ENCODE results near the gene ZNF580. TPM values are rescaled to one million over a fixed set of nuclear protein-coding genes. Genes with fewer than 3 reads are reported as not detected.

ZNF580 gene
- polyA plus RNA-seq, 3 donors, result 55.8 to 60.5 (median 57.3) TPM

DNA sequence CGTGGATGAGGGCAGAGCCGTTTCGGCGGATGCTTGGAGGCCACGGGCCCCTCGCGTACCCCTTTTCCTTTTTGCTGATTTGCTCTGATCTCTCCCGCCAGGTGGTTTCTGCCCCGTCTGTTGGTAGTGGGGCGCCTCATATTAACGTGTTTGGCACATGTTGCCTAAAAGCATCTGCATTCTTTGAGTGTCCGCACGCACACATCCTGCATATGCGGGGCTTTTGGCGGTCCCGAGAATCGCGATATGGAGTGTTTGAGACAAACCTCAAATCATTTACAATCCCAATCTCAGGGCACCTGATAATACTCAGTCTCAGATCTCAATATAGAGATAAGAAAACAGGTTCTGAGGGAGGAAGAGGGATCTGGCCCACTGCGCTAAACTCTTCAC is 14.8 kb downstream of the ZNF580 start:
- no peak for DNase-seq

DNA sequence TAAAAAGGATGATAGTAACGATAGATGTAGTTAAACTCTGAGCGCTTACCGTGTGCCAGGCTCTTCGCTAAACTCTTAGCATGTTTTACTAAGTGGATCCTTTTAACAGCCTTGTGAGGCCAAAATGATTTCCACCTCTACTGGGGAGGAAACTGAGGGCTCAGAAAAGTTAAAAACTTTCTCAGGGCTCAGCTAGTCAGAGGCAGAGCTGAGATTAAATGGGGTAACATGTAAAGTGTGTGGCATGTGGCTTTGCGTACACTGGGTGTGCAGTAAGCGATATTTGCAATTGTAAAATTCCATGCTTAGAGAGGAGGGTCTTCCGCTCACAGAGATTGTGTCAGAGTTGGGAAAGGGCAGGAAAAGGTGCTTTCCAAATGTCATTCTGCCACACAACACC is 15.8 kb downstream of the ZNF580 start:
- DNase-seq, result no peak

DNA sequence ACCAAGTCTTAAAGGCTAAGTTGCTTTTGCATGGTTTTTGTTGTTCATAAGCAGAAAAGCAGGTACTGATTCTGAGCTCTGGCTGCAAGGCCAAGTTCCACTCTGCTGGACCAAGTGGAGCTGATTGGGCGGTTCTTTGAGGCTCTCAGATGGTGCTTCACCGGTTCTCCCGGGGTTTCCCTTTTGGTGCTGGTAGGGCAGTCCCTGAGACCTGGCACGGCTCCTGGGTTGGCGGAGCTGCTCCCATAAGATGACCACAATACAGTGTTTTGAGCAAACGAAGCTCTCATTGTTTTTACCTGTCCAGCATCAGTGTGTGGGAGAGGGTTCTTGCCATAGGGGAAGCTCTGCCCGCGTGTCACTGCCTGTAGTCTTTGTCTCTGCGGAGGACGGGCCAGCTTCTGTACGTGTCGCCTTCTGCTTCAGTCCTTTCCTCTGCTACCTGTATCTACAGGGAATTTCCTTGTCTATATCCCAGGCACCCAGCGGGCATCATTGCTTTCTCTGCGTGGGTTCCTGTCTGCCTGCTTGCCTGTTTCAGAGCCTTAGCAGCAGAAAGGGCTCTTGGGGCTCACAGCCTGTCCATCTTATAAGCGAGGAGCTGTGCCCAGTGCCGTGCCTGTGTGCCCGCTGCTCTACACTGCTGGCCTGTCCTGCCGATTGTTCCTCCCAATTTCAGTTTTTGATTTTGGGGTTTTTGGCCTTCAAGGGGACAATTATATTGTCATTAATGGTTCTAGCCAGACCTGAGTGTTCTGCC is 16.4 kb downstream of the ZNF580 start:
- DNase-seq, result no peak

DNA sequence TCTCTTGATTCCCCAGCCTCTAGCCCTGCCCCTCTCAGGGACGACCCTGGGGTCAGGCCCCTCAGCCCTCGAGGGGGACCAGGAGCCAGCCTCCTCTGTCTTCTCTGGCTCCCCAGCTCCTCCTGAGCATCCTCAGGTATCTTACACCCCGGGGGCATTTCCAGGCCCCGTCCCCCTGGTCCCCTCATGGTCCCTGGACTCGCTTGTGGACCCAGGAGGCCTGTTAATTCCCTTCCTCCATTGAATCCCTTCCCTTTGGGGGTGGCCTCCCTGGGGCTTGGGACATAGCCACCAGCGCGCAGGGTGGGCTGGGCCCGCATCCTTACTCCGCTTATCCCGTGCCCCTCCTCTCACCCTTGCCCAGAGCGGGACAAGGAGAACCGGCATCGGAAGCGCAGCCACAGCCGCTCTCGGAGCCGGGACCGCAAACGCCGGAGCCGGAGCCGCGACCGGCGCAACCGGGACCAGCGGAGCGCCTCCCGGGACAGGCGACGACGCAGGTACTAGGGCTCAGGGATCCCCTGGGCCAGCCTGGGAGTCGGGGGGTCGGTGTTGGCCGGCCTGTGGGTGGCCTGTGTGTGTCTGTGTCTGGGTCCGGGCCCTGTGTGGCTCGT is 18.2 kb downstream of the ZNF580 start:
- DNase-seq, result no peak

DNA sequence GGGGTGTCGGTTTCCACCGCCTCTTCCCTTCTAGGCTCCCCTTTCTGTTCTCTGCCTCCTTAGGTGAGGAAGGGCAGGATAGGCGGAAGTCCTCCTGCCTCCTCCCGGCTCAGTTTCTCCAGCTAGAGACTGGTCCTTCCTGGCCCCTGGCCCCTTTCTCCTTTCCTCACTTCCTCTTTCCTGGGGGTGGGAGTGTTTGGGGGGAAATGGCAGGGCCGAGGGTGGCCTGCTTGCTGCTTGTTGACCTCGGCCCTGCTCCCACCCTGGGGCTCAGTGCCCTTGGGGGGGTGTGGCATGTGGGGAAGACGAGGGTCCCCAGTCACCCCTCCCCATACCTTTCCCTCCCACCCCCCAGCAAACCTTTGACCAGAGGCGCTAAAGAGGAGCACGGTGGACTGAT is 19.0 kb downstream of the ZNF580 start:
- no peak for DNase-seq

DNA sequence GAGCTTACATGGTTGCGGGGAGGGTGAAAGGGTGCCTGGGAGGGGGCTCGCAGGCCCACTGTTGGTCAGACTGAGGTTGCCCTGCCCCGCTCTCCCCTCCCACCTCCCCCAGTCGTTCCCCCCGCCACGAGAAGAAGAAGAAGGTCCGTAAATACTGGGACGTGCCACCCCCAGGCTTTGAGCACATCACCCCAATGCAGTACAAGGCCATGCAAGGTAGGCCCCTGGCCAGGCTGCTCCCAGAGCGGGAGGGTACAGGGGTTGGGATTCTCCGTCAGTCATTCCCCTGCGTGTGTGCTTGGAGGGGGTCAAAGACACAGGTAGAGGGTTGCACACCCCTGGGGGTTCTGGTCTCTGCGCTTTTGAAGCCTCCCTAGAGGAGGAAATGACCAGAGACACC is 19.6 kb downstream of the ZNF580 start:
- no peak for DNase-seq

DNA sequence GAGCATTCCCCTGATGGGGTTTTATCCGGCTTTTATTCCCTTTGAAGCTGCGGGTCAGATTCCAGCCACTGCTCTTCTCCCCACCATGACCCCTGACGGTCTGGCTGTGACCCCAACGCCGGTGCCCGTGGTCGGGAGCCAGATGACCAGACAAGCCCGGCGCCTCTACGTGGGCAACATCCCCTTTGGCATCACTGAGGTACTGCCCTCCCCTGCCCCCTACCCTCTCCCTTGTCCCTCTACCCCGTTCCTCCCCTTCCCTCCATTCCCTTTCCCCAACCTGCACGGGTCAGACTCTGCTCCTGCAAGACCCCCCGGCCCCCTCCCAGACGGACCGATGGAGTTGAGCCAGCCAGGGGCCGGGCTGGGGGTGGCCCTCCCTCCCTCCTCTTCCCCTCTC is 20.2 kb downstream of the ZNF580 start:
- DNase-seq, result no peak

DNA sequence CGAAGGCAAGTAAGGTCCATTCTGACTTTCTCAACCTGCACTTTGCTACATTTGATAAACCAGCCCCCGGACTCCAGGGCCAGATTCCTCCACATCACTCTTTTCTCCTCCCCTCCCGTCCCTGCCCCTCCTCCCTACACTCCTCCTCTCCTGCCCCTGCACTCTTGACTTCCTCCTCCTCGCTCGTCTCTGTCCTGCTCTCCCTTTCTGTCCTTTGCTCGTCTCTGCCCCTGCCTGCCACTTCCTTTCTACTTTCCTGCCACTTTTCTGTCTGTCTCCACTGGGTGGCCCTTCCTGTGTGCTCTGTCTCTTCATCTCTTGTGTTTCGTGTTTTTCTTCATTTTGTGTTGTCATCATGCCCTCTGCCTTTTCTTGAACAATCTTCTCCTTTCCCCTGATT is 21.0 kb downstream of the ZNF580 start:
- no peak for DNase-seq

DNA sequence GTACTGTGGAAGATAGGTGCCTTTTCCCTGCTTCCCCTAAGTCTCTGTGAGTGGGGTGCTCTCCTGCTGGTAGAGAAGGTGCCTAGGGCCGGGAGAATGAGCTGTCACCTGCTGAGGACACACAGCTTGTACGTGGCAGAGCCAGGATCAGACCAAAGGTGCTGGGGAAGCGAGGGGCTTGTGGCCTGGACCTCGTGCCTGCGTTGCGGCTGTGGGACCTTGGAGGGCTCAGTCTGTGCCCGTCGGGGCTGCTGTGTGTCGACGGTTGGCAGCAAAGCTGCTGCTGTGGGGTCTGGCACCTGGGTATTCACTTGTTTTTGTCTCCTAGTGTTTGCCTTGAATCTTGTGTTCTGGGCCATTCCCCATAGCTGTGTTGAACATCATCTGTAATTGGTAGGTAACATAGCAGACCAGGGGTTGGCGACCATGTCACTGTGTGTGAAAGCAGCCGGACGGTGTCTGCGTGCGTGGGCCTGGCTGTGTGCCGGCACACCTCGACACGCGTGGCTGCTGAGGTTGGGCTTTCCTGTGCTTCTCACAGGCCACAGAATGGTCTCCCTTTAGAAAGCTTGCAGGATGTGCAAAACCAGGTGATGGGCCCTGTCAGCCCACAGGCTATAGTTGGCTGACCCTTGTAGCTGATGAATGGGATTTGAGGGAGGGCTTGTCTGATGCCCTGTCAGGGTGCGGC is 23.2 kb downstream of the ZNF580 start:
- DNase-seq, result no peak

DNA sequence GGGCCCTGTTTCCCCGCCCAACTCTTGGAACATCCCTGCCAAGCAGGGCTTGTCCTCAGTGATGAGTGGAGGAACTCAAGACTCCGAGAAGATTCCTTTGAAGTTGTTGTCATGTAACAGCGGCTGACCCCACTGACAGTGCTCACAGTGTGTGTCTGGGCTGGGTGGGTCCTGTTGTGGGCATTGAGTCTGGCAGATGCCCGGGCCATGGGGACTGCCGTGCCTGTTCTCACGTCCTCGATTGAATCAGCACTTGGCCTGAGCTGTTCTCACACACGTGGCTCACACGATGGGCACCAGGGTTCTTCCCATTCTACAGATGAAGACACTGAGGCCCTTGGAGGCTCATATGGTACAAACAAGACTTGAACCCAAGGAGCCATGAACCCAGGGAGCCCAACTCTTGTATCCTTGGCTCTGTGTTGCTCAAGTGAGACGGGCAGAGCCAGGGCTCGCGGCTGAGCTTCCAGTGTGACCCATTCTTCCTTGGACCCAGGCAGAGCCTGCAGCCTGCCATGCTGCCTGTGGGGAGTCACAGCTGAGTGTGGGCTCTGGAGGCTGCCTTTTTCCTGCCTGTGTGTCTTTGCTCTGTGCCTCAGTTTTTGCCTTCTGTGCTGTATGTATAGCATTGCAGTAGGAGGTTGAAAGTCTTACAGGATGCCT is 25.7 kb downstream of the ZNF580 start:
- DNase-seq, result no peak

DNA sequence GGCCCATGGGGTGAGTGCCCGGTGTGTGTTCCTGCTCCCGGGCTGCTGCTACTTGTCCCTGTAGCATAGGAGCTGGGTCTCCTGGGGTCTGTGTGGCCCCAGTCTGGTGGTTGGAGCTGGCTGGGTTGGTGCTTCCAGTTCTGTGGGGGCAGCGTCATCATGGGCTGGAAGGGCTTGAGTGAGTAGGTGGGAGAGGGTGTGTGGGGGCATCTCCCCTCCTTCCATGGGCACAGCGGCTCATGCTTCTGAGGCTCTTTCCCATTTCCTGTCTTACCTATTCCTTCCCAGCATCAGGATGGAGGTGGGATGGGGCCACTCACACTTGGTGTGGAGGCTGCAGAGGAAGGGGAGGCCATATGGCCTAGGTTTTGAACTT is 26.2 kb downstream of the ZNF580 start:
- no peak for DNase-seq

DNA sequence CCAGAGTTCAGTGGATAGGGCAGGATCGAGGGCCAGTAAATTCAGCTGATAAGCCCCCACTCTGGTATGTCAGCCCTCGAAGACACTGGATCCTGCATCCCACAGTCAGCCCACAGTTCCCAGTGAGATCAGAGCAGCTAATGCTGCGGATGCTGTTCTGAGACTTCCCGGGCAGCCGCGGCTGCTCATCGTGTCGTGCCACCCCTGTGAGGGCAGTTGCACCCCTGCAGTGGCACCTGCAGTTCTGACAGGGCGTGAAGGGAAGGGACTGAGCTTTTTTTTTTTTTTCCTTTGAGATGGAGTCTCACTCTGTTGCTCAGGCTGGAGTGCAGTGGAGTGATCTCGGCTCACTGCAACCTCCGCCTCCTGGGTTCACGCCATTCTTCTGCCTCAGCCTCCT is 26.7 kb downstream of the ZNF580 start:
- no peak for DNase-seq

DNA sequence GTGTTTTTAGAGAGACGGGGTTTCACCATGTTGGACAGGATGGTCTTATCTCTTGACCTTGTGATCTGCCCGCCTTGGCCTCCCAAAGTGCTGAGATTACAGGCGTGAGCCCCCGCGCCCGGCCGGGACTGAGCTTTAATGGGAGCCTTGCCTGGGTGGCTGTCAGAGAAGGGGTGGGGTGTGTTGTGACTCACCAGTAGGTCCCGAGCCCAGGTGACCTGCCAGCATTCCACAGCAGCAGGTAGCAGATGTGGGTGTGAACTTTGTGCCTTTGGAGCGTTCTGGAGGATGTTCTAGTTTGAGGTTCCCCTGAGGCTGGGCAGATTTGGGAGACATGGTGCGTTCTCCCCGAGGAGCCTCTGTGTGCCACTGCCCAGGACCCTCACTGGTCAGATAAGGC is 27.2 kb downstream of the ZNF580 start:
- DNase-seq, result no peak

DNA sequence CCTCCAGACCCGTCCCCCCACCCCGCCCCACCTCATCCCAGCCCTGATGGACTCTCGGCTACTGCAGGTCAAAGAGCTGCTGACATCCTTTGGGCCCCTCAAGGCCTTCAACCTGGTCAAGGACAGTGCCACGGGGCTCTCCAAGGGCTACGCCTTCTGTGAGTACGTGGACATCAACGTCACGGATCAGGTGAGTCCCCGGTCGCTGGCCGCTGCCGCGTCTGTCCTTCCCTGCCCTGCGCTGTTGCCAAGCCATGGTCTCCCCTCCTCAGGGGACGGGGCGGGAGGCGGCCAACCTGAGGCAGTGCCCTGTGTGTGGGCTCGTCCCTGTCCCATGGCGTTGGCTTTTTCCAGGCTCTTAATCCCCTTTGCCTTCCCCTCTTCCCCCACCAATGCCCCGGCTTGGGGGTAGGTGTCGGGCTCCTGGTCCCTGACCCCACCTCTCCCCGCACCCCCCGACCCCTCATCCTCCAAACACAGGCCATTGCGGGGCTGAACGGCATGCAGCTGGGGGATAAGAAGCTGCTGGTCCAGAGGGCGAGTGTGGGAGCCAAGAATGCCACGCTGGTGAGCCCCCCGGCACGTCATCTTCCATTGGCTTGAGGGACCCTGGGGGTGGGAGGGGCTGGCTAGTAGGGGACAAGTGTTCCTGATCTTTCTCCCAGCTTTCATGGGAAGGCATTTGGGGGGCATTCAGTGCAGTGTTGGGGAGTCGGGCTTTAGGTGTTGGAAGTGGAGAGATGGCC is 28.0 kb downstream of the ZNF580 start:
- no peak for DNase-seq

DNA sequence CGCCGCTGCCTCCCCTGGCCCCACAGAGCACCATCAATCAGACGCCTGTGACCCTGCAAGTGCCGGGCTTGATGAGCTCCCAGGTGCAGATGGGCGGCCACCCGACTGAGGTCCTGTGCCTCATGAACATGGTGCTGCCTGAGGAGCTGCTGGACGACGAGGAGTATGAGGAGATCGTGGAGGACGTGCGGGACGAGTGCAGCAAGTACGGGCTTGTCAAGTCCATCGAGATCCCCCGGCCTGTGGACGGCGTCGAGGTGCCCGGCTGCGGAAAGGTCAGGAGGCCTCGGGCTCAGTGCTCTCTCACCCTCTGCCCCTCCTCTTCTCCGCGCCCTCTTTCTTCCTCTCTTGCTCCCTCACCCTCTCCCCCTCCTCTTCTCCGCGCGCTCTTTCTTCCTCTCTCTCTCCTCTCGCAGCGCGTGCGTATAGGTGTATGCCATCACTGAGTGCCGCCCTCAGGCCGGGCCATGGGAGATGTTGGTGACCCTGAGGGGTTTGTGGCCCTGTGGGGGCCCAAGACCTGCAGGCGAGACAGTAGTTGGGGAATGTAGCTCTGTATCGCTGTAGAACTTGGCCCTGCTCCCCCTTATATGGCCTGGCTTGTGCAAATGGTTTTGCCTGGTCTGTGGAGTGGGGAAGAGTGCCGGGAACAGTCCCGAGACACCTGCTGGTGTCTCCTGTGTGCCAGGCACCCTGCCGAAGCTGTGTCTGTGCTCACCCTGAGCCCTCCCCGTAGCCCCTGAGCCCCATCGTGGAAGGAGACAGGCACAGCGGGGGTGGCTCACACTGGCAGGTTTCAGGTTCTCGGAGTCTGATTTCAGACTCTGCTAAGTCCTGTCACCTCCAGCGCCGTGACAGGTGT is 28.8 kb downstream of the ZNF580 start:
- no peak for DNase-seq

DNA sequence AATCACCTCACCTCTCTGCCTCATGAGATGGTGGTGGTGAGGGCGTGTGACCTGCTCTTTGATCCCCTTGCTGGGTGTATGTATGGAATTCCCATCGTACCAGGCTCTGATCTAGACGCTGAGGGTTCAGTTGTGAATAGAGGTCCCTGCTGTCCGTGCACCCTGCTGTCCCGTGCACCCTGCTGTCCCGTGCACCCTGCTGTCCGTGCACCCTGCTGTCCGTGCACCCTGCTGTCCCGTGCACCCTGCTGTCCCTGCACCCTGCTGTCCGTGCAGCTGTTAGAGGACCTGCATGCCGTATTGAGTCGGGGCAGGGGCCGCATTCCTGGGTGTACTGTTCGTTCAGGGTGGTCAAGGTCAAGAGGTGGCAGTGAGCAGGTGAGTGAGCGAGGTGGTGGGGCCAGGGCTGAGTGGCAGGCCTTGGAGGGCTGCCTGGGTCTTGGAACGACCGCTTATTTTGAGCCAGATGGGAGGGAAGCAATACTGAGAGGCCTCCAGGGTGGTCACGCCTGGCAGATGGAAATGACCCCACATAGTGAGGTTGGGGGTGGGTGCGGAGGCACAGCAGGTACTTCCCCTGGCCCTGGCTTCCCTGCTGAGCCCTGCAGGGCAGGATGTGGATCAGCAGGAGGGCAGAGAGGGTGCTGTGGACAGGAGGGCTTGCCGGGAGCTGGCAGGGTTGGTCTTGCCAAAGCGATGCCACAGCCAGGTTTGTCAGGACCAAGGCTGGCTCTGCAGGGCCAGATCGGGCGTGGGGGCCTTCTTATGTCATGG is 29.7 kb downstream of the ZNF580 start:
- no peak for DNase-seq

DNA sequence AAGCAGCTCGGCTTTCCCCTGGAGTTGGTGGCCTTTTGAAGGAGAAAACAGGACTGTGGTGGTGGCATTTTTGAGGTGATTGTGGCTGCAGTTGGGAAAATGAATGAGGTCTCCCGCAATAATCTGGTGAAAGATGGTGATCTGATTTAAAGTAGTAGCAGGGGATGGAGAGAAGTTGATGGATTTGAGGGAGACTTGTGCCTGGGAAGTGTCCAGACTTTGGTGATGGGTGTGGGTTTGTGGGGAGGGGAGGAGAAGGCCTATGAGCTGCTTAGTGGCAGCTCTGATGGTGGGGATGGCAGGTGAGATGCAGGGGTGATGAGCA is 30.2 kb downstream of the ZNF580 start:
- no peak for DNase-seq

DNA sequence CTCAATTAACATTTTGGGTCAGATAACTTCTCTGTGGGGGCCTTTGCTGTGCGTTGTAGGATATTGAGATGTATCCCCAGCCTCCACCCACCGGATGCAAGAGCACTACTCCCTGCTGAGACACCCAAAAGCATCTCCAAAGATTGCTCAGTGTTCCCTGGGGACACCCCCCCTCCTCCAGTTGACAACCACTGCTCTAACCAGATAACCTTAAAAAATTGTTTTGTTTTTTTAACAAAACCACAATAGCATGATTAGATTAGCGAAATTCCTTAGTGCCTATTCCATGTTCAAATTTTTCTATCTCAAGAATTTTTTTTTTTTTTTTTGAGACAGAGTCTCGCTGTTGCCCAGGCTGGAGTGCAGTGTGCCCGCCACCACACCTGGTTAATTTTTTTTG is 31.6 kb downstream of the ZNF580 start:
- no peak for DNase-seq

DNA sequence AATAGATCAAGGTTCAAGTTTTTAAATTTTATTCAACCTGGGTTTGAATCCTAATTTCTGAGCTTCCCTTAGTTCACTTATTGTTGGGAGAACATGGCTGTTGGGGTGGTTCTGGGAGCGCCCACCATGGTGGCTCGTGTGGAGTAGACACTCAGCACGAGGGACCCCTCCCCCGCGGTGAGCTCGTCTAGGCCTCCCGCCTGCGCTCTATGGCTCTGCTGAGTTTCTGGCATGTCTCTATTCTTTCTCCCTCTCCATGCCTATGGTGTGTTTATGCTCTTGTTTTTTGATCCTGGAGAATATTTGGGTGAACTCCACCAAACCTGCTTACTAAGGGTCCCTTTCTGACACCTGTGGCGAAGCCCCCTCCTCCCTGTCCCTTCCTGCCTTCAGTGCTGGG is 32.7 kb downstream of the ZNF580 start:
- DNase-seq, result no peak

DNA sequence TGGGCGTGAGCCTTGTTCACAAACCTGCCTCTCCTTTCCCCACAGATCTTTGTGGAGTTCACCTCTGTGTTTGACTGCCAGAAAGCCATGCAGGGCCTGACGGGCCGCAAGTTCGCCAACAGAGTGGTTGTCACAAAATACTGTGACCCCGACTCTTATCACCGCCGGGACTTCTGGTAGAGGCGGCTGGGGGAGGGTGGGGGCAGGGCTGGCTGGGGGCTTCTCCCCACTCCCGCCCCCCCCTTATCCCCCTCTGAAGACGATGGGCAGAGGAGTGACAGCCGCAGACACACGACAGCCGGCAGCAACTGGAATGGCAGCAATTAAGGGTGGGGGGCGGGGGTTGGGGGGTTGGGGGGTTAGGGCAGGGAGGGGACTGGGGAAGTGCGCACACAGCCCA is 33.1 kb downstream of the ZNF580 start:
- no peak for DNase-seq

DNA sequence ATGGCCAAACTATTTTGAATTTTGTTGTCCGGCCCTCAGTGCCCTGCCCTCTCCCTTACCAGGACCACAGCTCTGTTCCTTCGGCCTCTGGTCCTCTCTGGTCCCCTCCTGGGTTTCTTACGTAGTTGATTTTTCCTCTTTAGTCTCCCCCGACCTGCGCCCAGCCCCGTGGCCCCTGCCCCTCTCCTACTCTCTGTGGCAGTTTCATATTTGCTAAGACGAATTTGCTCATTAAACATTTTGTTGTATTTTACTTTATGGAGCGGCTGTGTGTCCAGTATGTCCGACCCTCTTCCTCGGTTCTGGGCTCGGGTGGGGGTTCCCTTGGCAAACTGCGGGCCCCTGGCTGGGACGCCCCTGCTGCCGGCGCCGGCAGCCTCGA is 33.6 kb downstream of the ZNF580 start:
- DNase-seq, result no peak

Data from renal pelvis (tissue), 4 donors.